Ishikawa (cell line): Measurements from ENCODE around the gene EXOC4.

Source experiments
- CEBPB ChIP-seq: IDR thresholded peaks from 2 replicates; pipeline ENCODE4 v1.6.1; 2012
- EP300 ChIP-seq: IDR thresholded peaks from 2 replicates; pipeline ENCODE4 v1.6.1; 2012; ENCODE audit warnings: borderline replicate concordance
- FOXM1 ChIP-seq: IDR thresholded peaks from 2 replicates; pipeline ENCODE4 v1.6.1; 2012; ENCODE audit warnings: low read depth, borderline replicate concordance
- RAD21 ChIP-seq: IDR thresholded peaks from 2 replicates; pipeline ENCODE4 v1.6.1; 2012; ENCODE audit warnings: low read depth
- TCF12 ChIP-seq: IDR thresholded peaks from 2 replicates; pipeline ENCODE4 v1.6.1; 2012; ENCODE audit warnings: low read depth
- TF ChIP-seq, protein P1 (sequence below): IDR thresholded peaks from 2 replicates; pipeline ENCODE4 v1.6.1; 2012

DNA sequence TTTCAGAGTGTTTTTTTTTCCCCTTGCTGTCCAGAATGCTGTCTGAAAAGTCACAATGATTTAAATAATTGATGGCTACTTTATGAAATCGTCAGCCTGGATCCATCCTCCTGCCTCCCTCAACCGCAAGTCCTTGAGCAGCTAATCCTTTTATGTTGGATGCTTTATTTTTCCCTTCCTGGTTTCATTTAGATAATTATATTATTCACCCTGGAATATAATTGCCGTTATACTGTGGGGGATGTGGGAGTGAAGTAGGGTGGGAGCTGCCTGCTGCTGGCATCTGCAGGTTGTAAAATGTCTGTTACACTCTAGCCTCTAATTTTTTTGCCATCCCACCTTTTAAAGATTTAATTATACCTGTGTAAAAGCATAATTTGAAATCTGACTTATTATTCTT lies 583.8 kb downstream of the EXOC4 start:
- TF ChIP-seq RAD21, result no peak
- TF ChIP-seq FOXM1, result no peak
- TF ChIP-seq TCF12, result no peak
- no peak for TF ChIP-seq EP300
- TF ChIP-seq CEBPB, result no peak
- TF ChIP-seq, protein P1, sequence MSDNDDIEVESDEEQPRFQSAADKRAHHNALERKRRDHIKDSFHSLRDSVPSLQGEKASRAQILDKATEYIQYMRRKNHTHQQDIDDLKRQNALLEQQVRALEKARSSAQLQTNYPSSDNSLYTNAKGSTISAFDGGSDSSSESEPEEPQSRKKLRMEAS, result no peak
